ENCODE measurements around the gene CTU2.

CTU2 gene

DNA sequence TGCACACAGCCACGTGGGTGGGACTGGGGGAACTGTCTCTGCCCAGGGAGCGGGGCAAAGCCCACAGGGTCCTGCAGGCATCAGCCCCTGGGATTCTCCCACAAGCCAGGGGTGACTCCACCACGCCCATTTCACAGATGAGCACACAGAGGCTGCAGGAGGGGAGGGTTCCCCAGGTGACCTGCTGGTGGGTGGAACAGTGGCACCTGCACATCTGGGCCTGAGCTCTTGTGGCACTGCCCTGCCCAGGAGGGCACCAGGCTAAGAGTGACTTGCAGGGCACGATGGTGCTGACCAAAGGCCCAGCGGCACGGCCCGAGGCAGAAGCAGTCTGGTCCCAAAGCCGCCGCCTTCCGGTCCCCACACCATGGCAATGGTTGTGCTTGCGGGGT is 54.8 kb downstream of the CTU2 start:
- no peak for DNase-seq (ENCODE audit: low spot score)

- no peak for DNase-seq (ENCODE audit: low spot score)
Observed at GRCh38 chr16:88761830-88762229, 55.5 kb downstream of the CTU2 start.

DNA sequence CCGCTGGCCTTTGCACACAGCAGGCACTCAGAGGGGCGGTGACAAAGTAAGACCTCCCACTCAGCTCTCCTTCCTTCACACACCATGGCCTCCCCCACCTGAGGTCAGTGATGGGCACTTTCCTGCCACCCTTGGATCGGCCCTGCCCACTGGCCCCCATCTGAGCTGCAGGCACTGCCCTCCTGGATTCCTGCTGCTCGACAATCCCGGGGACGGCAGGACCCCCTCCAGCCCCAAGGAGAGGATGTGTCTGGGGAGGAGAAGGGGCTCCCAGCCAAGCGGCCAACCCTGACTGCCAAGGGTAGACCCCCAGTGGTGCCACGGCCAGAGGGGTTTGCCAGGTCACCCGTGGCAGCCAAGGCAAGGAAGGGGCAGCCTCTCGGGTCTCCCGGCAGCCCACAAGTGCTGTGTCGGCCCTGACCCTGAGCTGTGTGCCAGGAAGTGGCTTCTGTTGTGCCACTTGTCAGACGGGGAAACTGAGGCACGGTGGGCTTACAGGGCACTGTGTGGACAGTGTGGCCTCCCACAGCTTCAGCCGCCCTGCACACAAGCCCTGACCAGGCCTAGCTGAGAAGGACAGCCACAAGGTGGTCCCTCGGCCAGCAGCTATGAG is 56.1 kb downstream of the CTU2 start:
- DNase-seq (ENCODE audit: low spot score), result no peak

DNA sequence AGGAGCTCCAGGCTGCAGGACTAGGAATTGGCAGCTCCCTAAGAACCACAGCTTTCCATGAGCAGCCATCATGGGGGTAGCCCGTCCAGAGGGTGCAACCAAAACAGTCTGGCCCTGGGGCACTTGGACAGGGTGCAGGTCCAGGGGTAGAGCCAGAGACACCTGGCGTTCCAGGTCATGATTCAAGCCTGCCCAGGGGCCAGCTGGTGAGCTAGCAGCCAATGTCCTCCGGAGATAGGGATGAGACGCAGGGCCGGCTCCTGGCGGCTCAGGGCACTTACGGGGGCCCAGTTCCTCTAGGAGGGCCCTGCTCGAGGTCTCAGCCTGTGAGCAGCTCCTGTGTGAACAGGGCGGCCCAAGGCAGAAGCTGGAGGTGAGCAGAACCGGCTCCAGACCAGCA is 56.6 kb downstream of the CTU2 start:
- no peak for DNase-seq (ENCODE audit: low spot score)

DNA sequence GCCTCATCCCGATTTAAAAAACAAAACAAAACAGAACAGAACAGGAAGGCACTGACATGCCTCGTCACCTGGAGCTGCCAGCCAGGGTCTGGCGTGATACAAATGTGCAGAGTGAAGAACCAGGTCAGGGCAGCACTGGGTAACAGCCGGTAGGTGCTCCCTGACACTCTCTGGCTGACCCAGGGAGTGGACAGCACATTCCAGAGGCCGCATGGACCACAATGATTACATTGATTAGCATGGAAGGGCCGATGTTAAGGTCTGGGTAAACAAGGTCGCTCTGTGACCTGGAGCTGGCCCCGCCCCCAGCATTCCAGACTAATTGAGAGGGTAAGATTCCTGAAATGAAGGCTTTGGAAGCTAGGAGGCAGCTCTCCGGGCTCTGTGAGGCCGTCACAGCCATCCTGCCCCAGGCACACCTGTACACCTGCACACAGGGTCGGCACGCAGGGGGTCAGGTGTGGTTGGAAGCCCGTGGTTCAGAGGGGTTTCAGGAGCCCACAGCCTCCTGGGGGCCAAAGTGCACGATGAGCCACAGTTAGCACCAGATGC is 57.3 kb downstream of the CTU2 start:
- DNase-seq (ENCODE audit: low spot score), result no peak

GRCh38 chr16:88764080-88764479 is 57.8 kb downstream of the CTU2 start:
- DNase-seq (ENCODE audit: low spot score), result no peak

GRCh38 chr16:88764913-88765349 is 58.6 kb downstream of the CTU2 start:
- no peak for DNase-seq (ENCODE audit: low spot score)
